H1 (cell line): ENCODE measurements around the gene LKAAEAR1. TPM values are rescaled to one million over a fixed set of nuclear protein-coding genes. Genes with fewer than 3 reads are reported as not detected.

ENCODE experiments used
- CTCF ChIA-PET: fragments of 300-600 bp; sonication (Branson Sonifier 250); formaldehyde crosslinking; loops from one replicate; lab custom pipeline; 2021; ENCODE audit not compliant: partially characterized antibody; lab: Charles Lee
- POLR2A ChIA-PET: fragments of 300-600 bp; sonication (Branson Sonifier 250); formaldehyde crosslinking; loops from one replicate; lab custom pipeline; 2021; ENCODE audit warnings: inconsistent platforms; ENCODE audit not compliant: partially characterized antibody; lab: Charles Lee
- DNase-seq, 2 experiments: peaks; one replicate each; pipeline versions ENCODE4 v3.0.0 to v3.0.0-alpha.2; 2010 to 2022; ENCODE audit warnings: low spot score in 2 of 2, low read depth in 1 of 2, mixed read lengths in 1 of 2
- FAIRE-seq: peaks from 2 replicates; lab custom pipeline; 2011; peaks lifted over from hg19 to GRCh38; lab: Jason Lieb, UNC
- H2AFZ ChIP-seq: 2 replicates; pipeline ENCODE4 v1.8.1; 2012; ENCODE audit warnings: low read length, inconsistent platforms
- H2AK5ac ChIP-seq: 2 replicates; pipeline ENCODE4 v1.6.1; 2013; ENCODE audit warnings: low read depth, low read length
- H2BK120ac ChIP-seq: replicated peaks from 2 replicates; pipeline ENCODE3; 2013; ENCODE audit warnings: low read depth, low read length, inconsistent platforms
- H2BK12ac ChIP-seq: 2 replicates; pipeline ENCODE4 v1.6.1; 2013; ENCODE audit warnings: low read depth, low read length
- H2BK15ac ChIP-seq: 2 replicates; pipeline ENCODE4 v1.6.1; 2013; ENCODE audit warnings: low read length
- H2BK20ac ChIP-seq: 2 replicates; pipeline ENCODE4 v1.6.1; 2013; ENCODE audit warnings: low read length
- H2BK5ac ChIP-seq: 2 replicates; pipeline ENCODE4 v1.6.1; 2013; ENCODE audit warnings: low read depth, low read length
- H3K14ac ChIP-seq: 2 replicates; pipeline ENCODE4 v1.6.1; 2013; ENCODE audit warnings: inconsistent platforms; ENCODE audit not compliant: insufficient read length
- H3K18ac ChIP-seq: 2 replicates; pipeline ENCODE4 v1.6.1; 2013; ENCODE audit warnings: low read length; ENCODE audit errors: extremely low read depth
- H3K23ac ChIP-seq: 2 replicates; pipeline ENCODE4 v1.6.1; 2013; ENCODE audit warnings: inconsistent platforms; ENCODE audit not compliant: insufficient read length
- H3K23me2 ChIP-seq: 2 replicates; pipeline ENCODE4 v1.6.1; 2013; ENCODE audit warnings: low read depth, low read length
- H3K27ac ChIP-seq: 2 replicates; pipeline ENCODE4 v1.6.1; 2011; ENCODE audit warnings: low read depth, low read length, inconsistent platforms
- H3K27me3 ChIP-seq, 4 experiments: replicated peaks in 1 of 4; 1 replicate in 1 of 4; 2 replicates in 3 of 4; pipeline versions ENCODE4 v1.6.1 to v1.8.1; 2011 to 2013; ENCODE audit warnings: low read length in 3 of 4, mild to moderate bottlenecking in 3 of 4, inconsistent platforms in 2 of 4, mixed read lengths in 2 of 4, moderate library complexity in 1 of 4; ENCODE audit not compliant: control insufficient read depth in 3 of 4, insufficient read depth in 3 of 4; ENCODE audit errors: extremely low read depth in 1 of 4
- H3K36me3 ChIP-seq, 4 experiments: 2 replicates each; pipeline versions ENCODE4 v1.6.1 to v1.8.1; 2011 to 2013; ENCODE audit warnings: mild to moderate bottlenecking in 4 of 4, low read length in 3 of 4, moderate library complexity in 2 of 4, control low read depth in 1 of 4, inconsistent platforms in 1 of 4; ENCODE audit not compliant: insufficient read depth in 4 of 4, control insufficient read depth in 2 of 4
- H3K4ac ChIP-seq: replicated peaks from 2 replicates; pipeline ENCODE3; 2013; ENCODE audit warnings: low read length, low read depth, mixed read lengths, inconsistent platforms; ENCODE audit not compliant: insufficient read length
- H3K4me1 ChIP-seq, 4 experiments: replicated peaks in 1 of 4; 1 replicate in 1 of 4; 2 replicates in 3 of 4; pipeline versions ENCODE4 v1.6.1 to v1.8.1; 2011 to 2013; ENCODE audit warnings: low read length in 3 of 4, inconsistent platforms in 2 of 4, mixed read lengths in 1 of 4; ENCODE audit not compliant: insufficient read depth in 4 of 4, control insufficient read depth in 3 of 4
- H3K4me2 ChIP-seq, 2 experiments: 2 replicates each; pipeline versions ENCODE4 v1.6.1 to v1.8.1; 2011 to 2013; ENCODE audit warnings: low read depth in 2 of 2, low read length in 2 of 2, control low read depth in 1 of 2, inconsistent platforms in 1 of 2, mild to moderate bottlenecking in 1 of 2; ENCODE audit not compliant: insufficient read depth in 1 of 2
- H3K4me3 ChIP-seq, 4 experiments: fragments of 200-600, 300-600 bp in 1 of 4; sonication (generic), shearing (Covaris generic), sonication (Bioruptor Twin) in 1 of 4; 2 replicates each; pipeline versions ENCODE4 v1.5.1 to v1.8.1; 2011 to 2016; ENCODE audit warnings: low read length in 4 of 4, low read depth in 3 of 4, control low read depth in 2 of 4, inconsistent platforms in 2 of 4, mild to moderate bottlenecking in 2 of 4, mixed read lengths in 1 of 4, moderate library complexity in 1 of 4; ENCODE audit not compliant: insufficient read depth in 2 of 4; ENCODE audit errors: extremely low read depth in 1 of 4
- H3K56ac ChIP-seq: replicated peaks from 2 replicates; pipeline ENCODE3; 2013; ENCODE audit warnings: low read depth, mild to moderate bottlenecking, mixed read lengths, low read length, inconsistent platforms; ENCODE audit not compliant: insufficient read length
- H3K79me1 ChIP-seq: 2 replicates; pipeline ENCODE4 v1.6.1; 2013; ENCODE audit warnings: low read depth, low read length, control low read depth
- H3K79me2 ChIP-seq, 2 experiments: 2 replicates each; pipeline versions ENCODE4 v1.6.1 to v1.8.1; 2012 to 2013; ENCODE audit warnings: low read length in 2 of 2, mild to moderate bottlenecking in 2 of 2, inconsistent platforms in 1 of 2; ENCODE audit not compliant: insufficient read depth in 2 of 2, control insufficient read depth in 1 of 2
- H3K9ac ChIP-seq, 4 experiments: replicated peaks in 1 of 4; 1 replicate in 1 of 4; 2 replicates in 3 of 4; pipeline versions ENCODE4 v1.6.1 to v1.8.1; 2011 to 2013; ENCODE audit warnings: low read depth in 3 of 4, low read length in 3 of 4, control low read depth in 2 of 4, mild to moderate bottlenecking in 2 of 4, moderate library complexity in 2 of 4, inconsistent platforms in 1 of 4; ENCODE audit errors: extremely low read depth in 1 of 4
- H3K9me3 ChIP-seq, 2 experiments: 2 replicates each; pipeline versions ENCODE4 v1.6.1 to v1.8.1; 2012 to 2013; ENCODE audit warnings: mild to moderate bottlenecking in 2 of 2, moderate library complexity in 2 of 2, control low read depth in 1 of 2, inconsistent platforms in 1 of 2, low read depth in 1 of 2, low read length in 1 of 2, mixed read lengths in 1 of 2; ENCODE audit not compliant: insufficient read depth in 2 of 2
- H4K20me1 ChIP-seq, 2 experiments: replicated peaks in 1 of 2; 2 replicates each; pipeline versions ENCODE3 to v1.8.1; 2011 to 2013; ENCODE audit warnings: inconsistent platforms in 2 of 2, low read length in 2 of 2, mild to moderate bottlenecking in 1 of 2; ENCODE audit not compliant: insufficient read depth in 2 of 2, control insufficient read depth in 1 of 2
- H4K5ac ChIP-seq: 2 replicates; pipeline ENCODE4 v1.6.1; 2013; ENCODE audit warnings: low read length, low read depth, mixed read lengths, inconsistent platforms; ENCODE audit not compliant: insufficient read length
- H4K8ac ChIP-seq: 2 replicates; pipeline ENCODE4 v1.8.0; 2013; ENCODE audit warnings: mild to moderate bottlenecking, moderate library complexity, low read length, inconsistent platforms; ENCODE audit not compliant: insufficient read depth; ENCODE audit errors: extremely low read depth
- H4K91ac ChIP-seq: replicated peaks from 2 replicates; pipeline ENCODE3; 2013; ENCODE audit warnings: low read length, mixed read lengths, inconsistent platforms; ENCODE audit not compliant: insufficient read length
- ATF2 ChIP-seq: IDR thresholded peaks from 2 replicates; pipeline ENCODE4 v1.6.1; 2012; ENCODE audit warnings: low read length, inconsistent platforms
- BACH1 ChIP-seq: IDR thresholded peaks from 2 replicates; pipeline ENCODE4 v1.6.1; 2012; ENCODE audit warnings: low read length, improper control_type of control experiment
- BRCA1 ChIP-seq: IDR thresholded peaks from 2 replicates; pipeline ENCODE4 v1.6.1; 2012; ENCODE audit warnings: low read depth, low read length, improper control_type of control experiment
- CHD1 ChIP-seq: IDR thresholded peaks from 2 replicates; pipeline ENCODE4 v1.6.1; 2012; ENCODE audit warnings: low read depth, low read length, improper control_type of control experiment
- CREB1 ChIP-seq: IDR thresholded peaks from 2 replicates; pipeline ENCODE4 v1.6.1; 2012; ENCODE audit warnings: inconsistent platforms
- JUN ChIP-seq: IDR thresholded peaks from 2 replicates; pipeline ENCODE4 v1.6.1; 2011; ENCODE audit warnings: low read depth, mild to moderate bottlenecking, improper control_type of control experiment, low read length
- NRF1 ChIP-seq: IDR thresholded peaks from 2 replicates; pipeline ENCODE4 v1.6.1; 2011; ENCODE audit warnings: mild to moderate bottlenecking, low read depth, low read length, improper control_type of control experiment
- POU5F1 ChIP-seq: IDR thresholded peaks from 2 replicates; pipeline ENCODE4 v1.6.1; 2011; ENCODE audit warnings: low read depth, mild to moderate bottlenecking, low read length, moderate library complexity
- RNF2 ChIP-seq: fragments of 200-900, 300-1000 bp; sonication (generic); IDR thresholded peaks from 2 replicates; pipeline ENCODE4 v1.7.1; 2016; ENCODE audit warnings: borderline replicate concordance, low read depth, mild to moderate bottlenecking, antibody characterized with exemption, low read length; ENCODE audit not compliant: poor library complexity, severe bottlenecking; ENCODE audit errors: missing control alignments
- SIRT6 ChIP-seq: IDR thresholded peaks from one replicate; pipeline ENCODE4 v1.7.1; 2012; ENCODE audit warnings: low read length, inconsistent platforms
- TEAD4 ChIP-seq: IDR thresholded peaks from 2 replicates; pipeline ENCODE4 v1.6.1; 2012; ENCODE audit warnings: low read depth, low read length, inconsistent platforms, mixed read lengths
- WGBS, 2 experiments: shearing (Covaris generic) in 1 of 2; methylation state at CpG; one replicate each; pipeline versions ENCODE4 v1.1.6 to v1.1.7; 2013 to 2015; ENCODE audit warnings: low lambda C conversion rate in 2 of 2, mixed read lengths in 2 of 2, inconsistent platforms in 1 of 2, low coverage in 1 of 2, missing lambda C conversion rate in 1 of 2; ENCODE audit not compliant: insufficient replicate concordance in 2 of 2, insufficient coverage in 1 of 2, insufficient read length in 1 of 2; ENCODE audit errors: extremely low coverage in 1 of 2, missing lambda C conversion rate in 1 of 2; 5-methylcytosine and 5-hydroxymethylcytosine counted together
- polyA plus RNA-seq, 7 experiments: library from polyadenylated mRNA; depleted of rRNA in 3 of 7; stranded (reverse) in 5 of 7; unstranded in 2 of 7; fragments of >200 nt in 5 of 7; fragments of 200-250 nt in 2 of 7; gene quantifications; 1 replicate in 5 of 7; 2 replicates in 1 of 7; 4 replicates in 1 of 7; pipeline versions ENCODE4 v1.2.1 to v1.2.3, GENCODE V29; 2011 to 2013; ENCODE audit warnings: missing spikeins in 2 of 7, mixed read lengths in 2 of 7
- total RNA-seq: library from RNA; stranded (reverse); fragmentation: NEBNext Ultra II Directional; extraction: Animal tissue kit (Norgen Biotek cat#: 25700); gene quantifications from 2 replicates; pipeline ENCODE4 v1.2.1, GENCODE V29; 2021

LKAAEAR1 gene
- total and polyA plus RNA-seq, 2 of the 8 experiments (the other 6 are each of a cell fraction or from before 2014, with no cell fraction given), result 0.41 to 0.53 TPM

- no peak overlapping the region for H3K23ac ChIP-seq
- H2AK5ac ChIP-seq, result no peak overlapping the region
- no peaks in the 10 kb centered on the region for H3K27me3 ChIP-seq
- DNase-seq (peak in 1 of 2 experiments; percentile 45), FAIRE-seq (no peak)
- H3K36me3 ChIP-seq, result no peaks in the 10 kb centered on the region
- ChIA-PET CTCF (interaction anchor here (1.0 to 10.1 kb wide), 12 partner anchors 9 to 170 kb away, joined by 3 to 144 read pairs (median 4); partner anchors contain the start of genes LKAAEAR1, OPRL1, PRPF6 and RGS19), POLR2A (interaction anchor here (0.6 kb wide), 1 partner anchor 114 kb away, joined by 4 read pairs; no protein-coding TSS in a partner anchor)
- no peak overlapping the region for H2AFZ ChIP-seq
- H4K5ac ChIP-seq, result no peak overlapping the region
- no peak overlapping the region for H3K4me3 ChIP-seq
- 0 out of 7 replicates have a peak overlapping the region, but pooled peaks of 1 of the 4 experiments have one; percentile 13 for H3K9ac ChIP-seq
- H3K79me1 ChIP-seq, result no peaks in the 10 kb centered on the region
- peaks cover 0 to 2% of the 10 kb centered on the region in 2 experiments for H4K20me1 ChIP-seq
- no peaks in the 10 kb centered on the region for H3K23me2 ChIP-seq
- no peak overlapping the region for H4K91ac ChIP-seq
- H2BK15ac ChIP-seq, result no peak overlapping the region
- H3K56ac ChIP-seq, result no peak overlapping the region
- H2BK120ac ChIP-seq, result no peak overlapping the region
- H3K18ac ChIP-seq, result no peak overlapping the region
- TF ChIP-seq BRCA1, result no peak
- no peak for TF ChIP-seq ATF2
- no peak for TF ChIP-seq JUN
- TF ChIP-seq RNF2, result no peak
- TF ChIP-seq BACH1, result no peak
- no peak for TF ChIP-seq TEAD4
- no peak for TF ChIP-seq CHD1
- no peak for TF ChIP-seq NRF1
- TF ChIP-seq CREB1, result no peak
- no peak for TF ChIP-seq SIRT6
- no peak for TF ChIP-seq POU5F1
- H2BK20ac ChIP-seq, result no peak overlapping the region
- no peak overlapping the region for H3K27ac ChIP-seq
- H3K4ac ChIP-seq, result no peak overlapping the region
- no peak overlapping the region for H2BK5ac ChIP-seq
- WGBS, 2 experiments, result 83% methylated on average over 14 of the region's 14 CpGs; no CpG with 5 or more reads in 1 of the 2 experiments
- H3K9me3 ChIP-seq, result no peaks in the 10 kb centered on the region
- H3K14ac ChIP-seq, result no peak overlapping the region
- H3K4me2 ChIP-seq, result no peak overlapping the region
- H3K4me1 ChIP-seq, result no peaks in the 10 kb centered on the region; a peak in 2 of 7 replicates
- H4K8ac ChIP-seq, result no peak overlapping the region
- no peaks in the 10 kb centered on the region for H3K79me2 ChIP-seq
- no peak overlapping the region for H2BK12ac ChIP-seq
Measured at GRCh38 chr20:64115171-64115911, 31.1 kb upstream of the LKAAEAR1 start.
